Embryonic facial prominence (tissue), 1 donor: ENCODE measurements around the gene RGMA.

ENCODE experiments used
- DNase-seq: peaks from one replicate; pipeline ENCODE4 v3.0.0-alpha.2; 2016; ENCODE audit errors: extremely low spot score

RGMA gene

DNA sequence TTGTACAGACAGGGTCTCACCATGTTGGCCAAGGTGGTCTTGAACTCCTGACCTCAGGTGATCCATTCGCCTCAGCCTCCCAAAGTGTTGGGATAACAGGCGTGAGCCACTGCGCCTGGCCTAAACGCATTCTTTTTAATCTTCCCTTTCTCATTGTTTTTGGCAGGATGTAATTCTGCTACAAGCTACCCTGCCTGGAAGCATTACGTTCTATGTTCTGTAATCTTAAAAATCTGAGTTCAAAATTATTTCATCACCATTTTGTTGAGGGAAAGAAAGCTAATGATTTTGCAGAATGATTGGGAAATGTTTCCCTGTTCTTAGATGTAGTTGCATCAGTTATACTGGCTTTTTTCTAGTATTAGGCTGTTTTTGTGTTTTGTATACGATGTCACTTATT is 71.5 kb downstream of the RGMA start:
- DNase-seq = no peak

DNA sequence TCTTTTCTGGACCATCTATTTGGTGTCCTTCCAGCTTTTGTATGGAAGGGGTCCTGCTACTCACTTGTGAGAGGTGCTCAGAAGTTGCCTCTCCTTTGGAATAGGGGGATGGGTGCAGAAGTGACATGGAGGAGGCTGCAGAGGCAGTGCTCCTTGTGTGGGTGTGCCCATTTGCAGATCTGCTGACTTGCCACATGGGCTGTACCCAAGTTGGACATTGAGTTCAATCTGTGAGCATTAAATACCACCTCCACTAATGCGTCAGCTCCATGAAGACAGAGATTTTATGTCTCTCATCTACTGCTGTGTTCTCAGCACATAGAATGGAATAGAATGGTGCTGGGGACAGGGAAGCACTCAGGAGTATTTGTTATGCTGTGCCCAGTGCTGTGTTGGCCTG is 76.2 kb downstream of the RGMA start:
- DNase-seq = no peak

DNA sequence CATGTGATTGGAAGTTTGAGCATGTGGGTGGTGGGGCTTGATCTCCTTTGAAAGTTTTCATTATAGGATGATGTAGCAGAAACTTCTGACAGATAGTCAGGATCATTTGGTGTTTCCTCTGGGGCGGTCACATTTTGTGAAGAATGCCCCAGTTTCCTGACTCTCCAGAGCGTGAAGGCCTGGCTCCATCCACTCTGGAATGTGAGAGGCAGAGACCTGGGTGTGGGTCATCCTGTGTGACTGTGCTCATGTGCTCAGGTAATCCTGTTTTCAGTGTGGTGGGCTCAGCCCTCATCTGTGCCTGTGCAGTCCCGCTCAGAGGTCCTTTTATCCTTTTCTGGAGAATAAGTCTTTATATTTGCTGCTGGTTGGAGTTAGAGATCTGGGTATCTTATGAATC is 81.0 kb downstream of the RGMA start:
- no peak for DNase-seq

DNA sequence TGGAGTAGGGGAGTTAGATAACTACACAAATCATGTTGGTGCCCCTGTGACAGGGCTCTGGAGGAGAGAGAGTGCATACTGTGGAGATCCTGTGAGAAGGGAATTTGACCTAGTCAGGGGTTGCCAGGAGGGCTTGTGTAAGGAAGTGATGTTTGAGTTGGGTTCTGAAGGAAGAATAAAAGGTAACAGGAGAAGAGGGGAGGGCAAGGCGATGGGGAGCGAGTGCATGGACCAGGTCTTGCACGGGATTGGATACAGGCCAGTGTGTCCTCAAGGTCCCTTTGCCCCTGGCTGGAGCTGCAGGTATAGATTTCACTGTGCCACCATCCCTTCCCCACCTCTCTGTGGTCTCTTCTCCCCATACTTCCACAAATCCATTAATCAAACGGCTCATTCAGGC is 83.9 kb downstream of the RGMA start:
- DNase-seq = no peak

DNA sequence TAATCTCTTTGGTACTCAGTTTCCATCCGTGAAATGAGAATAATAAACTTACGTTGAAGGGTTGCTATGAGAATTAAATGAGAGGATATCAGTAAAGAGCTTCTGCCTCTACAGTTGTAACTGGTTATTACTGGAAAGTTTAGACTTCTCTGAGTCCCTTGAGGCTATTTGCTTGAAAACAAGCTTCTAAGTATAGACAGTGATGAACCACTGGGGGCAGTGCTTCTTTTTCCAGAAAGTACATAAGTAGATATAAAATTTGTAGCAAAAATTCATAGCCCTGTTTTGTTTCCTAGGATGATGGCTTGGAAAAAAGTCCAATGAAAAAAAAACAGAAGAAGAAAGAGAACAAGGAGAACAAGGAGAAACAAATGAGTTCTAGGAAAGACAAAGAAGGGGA is 87.1 kb downstream of the RGMA start:
- no peak for DNase-seq

DNA sequence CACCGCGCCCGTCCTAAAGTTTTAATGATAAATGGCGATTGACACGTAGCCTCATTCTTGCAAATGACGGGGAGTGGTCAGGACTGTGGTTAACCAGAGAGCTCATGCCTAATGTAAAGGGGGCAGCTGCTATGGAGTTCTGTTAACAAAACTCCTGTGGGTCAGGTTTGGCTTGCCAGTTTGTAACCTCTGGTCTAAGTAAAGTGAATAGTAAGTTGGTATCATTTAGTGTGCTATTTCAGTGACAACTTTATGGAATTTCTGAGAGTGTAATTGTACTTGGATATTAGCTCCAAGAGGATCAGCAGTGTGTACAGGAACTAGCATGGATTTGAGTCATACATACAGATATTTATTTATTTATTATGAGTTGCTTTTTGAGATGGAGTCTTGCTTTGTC is 87.9 kb downstream of the RGMA start:
- no peak for DNase-seq

DNA sequence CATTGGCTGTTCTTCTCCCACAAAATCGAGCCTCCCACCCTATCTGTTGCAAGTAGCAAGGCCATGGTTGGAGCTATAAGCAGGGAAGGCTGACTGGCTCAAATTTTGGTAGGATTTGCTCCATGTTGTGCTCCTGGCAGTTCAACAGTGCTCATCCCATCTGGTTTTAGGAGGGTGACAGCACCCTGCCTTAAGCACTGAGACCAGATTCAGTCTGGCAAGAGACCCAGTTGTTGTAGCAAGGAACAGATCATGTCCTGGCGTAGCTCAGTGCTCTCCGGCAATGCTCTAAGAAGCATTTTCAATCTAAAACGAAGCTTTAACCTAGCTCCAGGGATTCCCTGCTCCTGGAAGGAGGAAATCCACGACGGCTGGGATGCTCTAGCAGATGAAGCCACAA is 91.2 kb downstream of the RGMA start:
- no peak for DNase-seq

DNA sequence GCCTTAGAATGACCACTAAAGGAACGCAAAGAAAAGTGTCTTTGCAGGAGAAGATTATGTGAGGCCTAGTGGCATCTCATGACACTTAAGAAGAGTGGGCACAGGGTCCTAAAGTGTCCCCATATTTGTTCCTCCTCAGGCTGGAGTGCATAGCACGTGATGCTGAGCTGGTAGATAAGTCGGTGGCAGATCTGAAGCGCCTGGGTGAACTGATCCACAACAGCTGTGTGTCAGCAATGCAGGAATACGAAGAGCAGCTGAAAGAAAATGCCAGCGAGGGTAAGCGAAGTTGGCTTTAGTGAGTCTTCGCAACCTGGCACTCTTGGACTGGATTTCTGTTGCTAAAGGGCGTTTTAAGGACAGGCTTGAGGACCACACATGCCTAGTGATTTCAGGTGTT is 96.3 kb downstream of the RGMA start:
- no peak for DNase-seq

DNA sequence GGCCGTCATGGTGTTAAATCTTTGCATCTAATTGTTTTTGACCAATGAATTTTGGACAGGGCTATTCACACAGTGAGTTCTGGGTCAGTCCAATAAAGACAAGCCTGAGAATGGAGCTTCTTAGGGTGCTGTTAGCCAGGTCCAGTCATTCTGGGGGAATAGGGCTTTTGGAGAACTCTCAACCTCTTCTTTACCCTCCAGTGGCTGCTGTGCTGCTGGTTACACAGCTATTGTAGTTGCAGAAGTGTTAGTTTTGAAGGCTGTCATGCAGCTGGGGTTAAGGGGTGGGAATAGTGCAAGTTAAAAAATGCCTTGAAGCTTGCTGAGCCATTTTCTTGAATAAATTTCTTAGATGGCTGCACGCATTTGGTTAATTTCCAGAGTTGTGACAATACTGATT is 99.0 kb downstream of the RGMA start:
- no peak for DNase-seq

DNA sequence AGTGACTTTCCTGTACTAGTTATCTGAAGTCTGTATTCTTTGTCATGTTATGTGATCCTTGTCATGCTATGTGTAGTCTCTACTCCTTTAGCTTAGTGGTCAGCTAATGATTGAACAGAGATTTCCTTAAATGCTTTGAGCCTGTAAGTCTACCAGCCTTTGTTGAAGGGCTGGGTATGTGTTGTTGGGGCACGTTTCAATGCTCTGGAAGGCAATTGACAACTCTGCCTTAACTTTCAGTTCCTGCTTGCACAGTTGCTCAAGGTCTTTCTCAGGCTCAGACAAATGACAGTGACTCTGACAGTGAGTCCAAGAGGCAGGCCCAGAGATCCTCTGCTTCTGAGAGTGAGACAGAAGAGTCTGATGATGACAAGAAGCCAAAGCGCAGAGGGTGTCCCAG is 99.5 kb downstream of the RGMA start:
- DNase-seq = no peak
